Common myeloid progenitor, CD34-positive (primary cell): Measurements from ENCODE around the gene PRCD.
"Not testable (repeated sequence)": the region's sequence is repeated elsewhere in the genome, so short reads cannot be mapped to it uniquely, and the experiment has no call there.

Experiments used
- CTCF ChIA-PET: fragments of 350-600 bp; sonication (Branson Sonifier 250); formaldehyde crosslinking; loops from one replicate; lab custom pipeline; 2021; ENCODE audit warnings: antibody characterized with exemption; lab: Charles Lee
- POLR2A ChIA-PET: fragments of 350-600 bp; sonication (Branson Sonifier 250); formaldehyde crosslinking; loops from one replicate; lab custom pipeline; 2021; ENCODE audit warnings: antibody characterized with exemption; lab: Charles Lee
- DNase-seq, 3 donors: peaks; one replicate each; pipeline versions ENCODE4 v3.0.0 to v3.0.0-alpha.2; 2013
- H3K27ac ChIP-seq, 2 experiments: 1 replicate in 1 of 2; 2 replicates in 1 of 2; pipeline ENCODE4 v1.7.0; 2013; ENCODE audit warnings: inconsistent platforms in 2 of 2, low read length in 2 of 2, mild to moderate bottlenecking in 2 of 2, low read depth in 1 of 2, moderate library complexity in 1 of 2; ENCODE audit not compliant: severe bottlenecking in 2 of 2, insufficient read depth in 1 of 2, poor library complexity in 1 of 2
- H3K27me3 ChIP-seq, 5 experiments: replicated peaks in 2 of 5; 1 replicate in 3 of 5; 2 replicates in 2 of 5; pipeline versions ENCODE4 v1.6.1 to v1.7.0; 2013; ENCODE audit warnings: low read length in 4 of 5, mild to moderate bottlenecking in 2 of 5, moderate library complexity in 2 of 5, inconsistent platforms in 1 of 5; ENCODE audit not compliant: insufficient read depth in 5 of 5, control insufficient read depth in 4 of 5
- H3K36me3 ChIP-seq, 4 experiments: 1 replicate in 2 of 4; 2 replicates in 2 of 4; pipeline versions ENCODE4 v1.6.1 to v1.7.0; 2013; ENCODE audit warnings: low read length in 3 of 4, control low read depth in 1 of 4, mild to moderate bottlenecking in 1 of 4; ENCODE audit not compliant: control insufficient read depth in 4 of 4, insufficient read depth in 4 of 4
- H3K4me1 ChIP-seq, 4 experiments: 1 replicate in 3 of 4; 2 replicates in 1 of 4; pipeline versions ENCODE4 v1.6.1 to v1.7.1; 2013; ENCODE audit warnings: low read length in 3 of 4, mild to moderate bottlenecking in 3 of 4, control low read depth in 1 of 4, inconsistent platforms in 1 of 4, moderate library complexity in 1 of 4; ENCODE audit not compliant: control insufficient read depth in 4 of 4, insufficient read depth in 4 of 4; ENCODE audit errors: control extremely low read depth in 1 of 4
- H3K4me3 ChIP-seq, 7 experiments: 1 replicate in 4 of 7; 2 replicates in 3 of 7; pipeline versions ENCODE4 v1.5.1 to v1.7.0; 2013; ENCODE audit warnings: mild to moderate bottlenecking in 7 of 7, low read length in 6 of 7, moderate library complexity in 6 of 7, inconsistent platforms in 2 of 7, low read depth in 2 of 7, control low read depth in 1 of 7; ENCODE audit not compliant: insufficient read depth in 4 of 7, control insufficient read depth in 1 of 7; ENCODE audit errors: extremely low read depth in 1 of 7
- H3K9me3 ChIP-seq, 5 experiments: 1 replicate in 4 of 5; 2 replicates in 1 of 5; pipeline versions ENCODE4 v1.6.1 to v1.7.1; 2013; ENCODE audit warnings: low read length in 4 of 5, mild to moderate bottlenecking in 2 of 5, inconsistent platforms in 1 of 5, low read depth in 1 of 5, moderate library complexity in 1 of 5; ENCODE audit not compliant: control insufficient read depth in 4 of 5, insufficient read depth in 2 of 5; ENCODE audit errors: control extremely low read depth in 1 of 5
- whole genome bisulfite sequencing: methylation state at CpG from one replicate; pipeline ENCODE4 v1.1.5; 2013; ENCODE audit not compliant: insufficient coverage; 5-methylcytosine and 5-hydroxymethylcytosine counted together

The PRCD gene

DNA sequence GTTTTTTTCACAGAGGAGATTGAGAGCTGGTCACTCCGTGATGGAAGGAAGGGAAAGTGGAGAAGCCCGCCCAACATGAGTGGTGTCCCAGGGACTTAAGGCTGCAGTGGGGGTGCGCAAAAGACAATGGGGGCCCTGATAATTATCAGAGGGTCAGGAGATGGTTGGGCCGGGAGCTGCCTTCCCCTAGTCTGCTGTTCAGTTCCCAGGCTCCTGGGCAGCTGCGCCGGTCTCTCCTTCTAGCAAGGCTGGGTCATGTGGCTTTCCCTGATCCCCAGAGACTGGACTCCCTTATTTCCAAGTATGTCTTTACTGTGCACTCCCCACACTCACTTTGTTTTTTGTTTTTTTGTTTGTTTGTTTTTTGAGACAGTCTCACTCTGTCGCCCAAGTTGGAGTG is 18.6 kb upstream of the PRCD start:
- no peak overlapping the region for H3K4me3 ChIP-seq
- no peaks in the 10 kb centered on the region for H3K36me3 ChIP-seq
- H3K4me1 ChIP-seq = peaks cover 0 to 19% (median 16%) of the 10 kb centered on the region in 4 experiments
- no peaks in the 10 kb centered on the region for H3K27me3 ChIP-seq
- DNase-seq = no peak
- no peaks in the 10 kb centered on the region for H3K9me3 ChIP-seq
- WGBS = 96% methylated on average over 7 of the region's 7 CpGs
- CTCF ChIA-PET = interaction anchor here (0.9 to 7.9 kb wide), 10 partner anchors 9 to 102 kb away, joined by 3 to 92 read pairs (median 8); no protein-coding TSS in a partner anchor
- POLR2A ChIA-PET = no interaction called here
- H3K27ac ChIP-seq = no peak overlapping the region

DNA sequence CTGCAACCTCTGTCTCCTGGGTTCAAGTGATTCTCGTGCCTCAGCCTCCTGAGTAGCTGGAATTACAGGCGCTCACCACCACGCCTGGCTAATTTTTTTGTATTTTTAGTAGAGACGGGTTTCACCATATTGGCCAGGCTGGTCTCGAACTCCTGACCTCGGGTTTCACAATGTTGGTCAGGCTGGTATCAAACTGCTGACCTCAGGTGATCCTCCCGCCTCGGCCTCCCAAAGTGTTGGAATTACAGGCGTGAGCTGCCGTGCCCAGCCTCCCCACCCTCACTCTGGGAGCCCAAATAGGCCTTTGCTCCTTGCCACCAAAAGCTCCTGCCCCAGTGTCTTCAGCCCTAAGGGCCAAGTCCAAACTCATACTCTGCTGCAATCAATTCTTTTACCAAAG is 18.2 kb upstream of the PRCD start:
- DNase-seq, H3K27me3 ChIP-seq, H3K27ac ChIP-seq, H3K36me3 ChIP-seq, H3K9me3 ChIP-seq, H3K4me3 ChIP-seq, POLR2A ChIA-PET: not testable (repeated sequence)
- peaks cover 0 to 16% (median 12%) of the 10 kb centered on the region in 4 experiments for H3K4me1 ChIP-seq
- 96% methylated on average over 9 of the region's 10 CpGs for WGBS
- CTCF ChIA-PET = interaction anchor here (0.9 to 7.9 kb wide), 11 partner anchors 9 to 101 kb away, joined by 3 to 92 read pairs (median 10); partner anchors contain the start of gene AANAT

DNA sequence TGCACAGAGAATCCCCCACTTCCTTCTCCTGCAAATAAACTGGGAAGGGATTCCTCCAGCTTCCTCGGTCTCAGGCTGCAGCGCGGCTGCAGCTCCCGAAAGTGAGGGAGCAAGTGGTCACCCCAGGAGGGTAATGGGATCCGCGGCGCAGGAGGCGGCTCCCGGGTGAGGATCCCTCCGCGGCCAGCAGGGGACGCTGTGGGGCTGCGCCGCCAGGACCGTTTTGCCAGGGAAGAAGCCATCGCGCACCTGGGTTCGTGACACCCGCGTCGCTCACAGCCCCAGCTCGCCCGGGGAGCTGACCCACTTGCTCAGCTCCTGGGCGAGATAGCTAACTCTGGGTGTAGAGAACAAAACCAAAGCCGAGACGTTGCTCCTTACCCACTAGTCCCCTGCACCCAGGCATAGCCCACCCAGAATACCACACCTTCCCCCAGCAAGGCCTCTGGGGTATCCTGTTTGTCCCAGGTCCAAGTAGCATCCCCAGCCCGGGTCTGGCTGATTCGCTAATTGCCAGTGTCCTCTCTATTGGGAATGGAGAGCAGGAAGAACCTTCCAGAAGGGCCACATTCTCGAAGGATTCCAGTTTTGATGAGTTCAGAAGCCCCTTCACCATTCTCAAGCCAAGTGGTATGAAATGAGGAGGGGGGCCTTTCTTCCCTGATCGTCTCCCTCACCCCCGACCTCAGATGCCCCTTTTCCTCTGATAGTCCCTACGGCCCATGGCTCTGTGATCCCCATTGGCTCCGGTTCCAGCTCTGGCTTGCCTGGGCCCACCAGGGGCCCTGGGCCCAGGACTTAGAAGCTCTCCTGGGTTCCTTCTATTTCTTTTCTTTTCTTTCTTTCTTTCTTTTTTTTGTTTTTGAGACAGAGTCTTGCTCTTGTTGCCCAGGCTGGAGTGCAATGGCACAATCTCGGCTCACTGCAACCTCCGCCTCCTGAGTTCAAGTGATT is 16.5 kb upstream of the PRCD start:
- Histone ChIP-seq H3K9me3 (no peaks in the 10 kb centered on the region), H3K36me3 (no peaks in the 10 kb centered on the region), H3K4me1 (peaks cover 0 to 24% (median 22%) of the 10 kb centered on the region in 4 experiments), H3K27me3 (no peaks in the 10 kb centered on the region), H3K4me3 (peak overlapping the region in 2 of 7 experiments; percentile 19 to 34), H3K27ac (no peak overlapping the region)
- peak; percentile 62 to 72 (median 69) for DNase-seq
- CTCF ChIA-PET = interaction anchor here (0.6 to 7.9 kb wide), 24 partner anchors 10 to 190 kb away, joined by 3 to 92 read pairs (median 5); partner anchors contain the start of genes CYGB, PRCD and ST6GALNAC2
- POLR2A ChIA-PET = interaction anchor here (0.9 to 1.0 kb wide), 2 partner anchors 24 to 63 kb away, joined by 3 read pairs; partner anchors contain the start of gene ST6GALNAC2
- 7% methylated on average over 14 of the region's 35 CpGs for WGBS

DNA sequence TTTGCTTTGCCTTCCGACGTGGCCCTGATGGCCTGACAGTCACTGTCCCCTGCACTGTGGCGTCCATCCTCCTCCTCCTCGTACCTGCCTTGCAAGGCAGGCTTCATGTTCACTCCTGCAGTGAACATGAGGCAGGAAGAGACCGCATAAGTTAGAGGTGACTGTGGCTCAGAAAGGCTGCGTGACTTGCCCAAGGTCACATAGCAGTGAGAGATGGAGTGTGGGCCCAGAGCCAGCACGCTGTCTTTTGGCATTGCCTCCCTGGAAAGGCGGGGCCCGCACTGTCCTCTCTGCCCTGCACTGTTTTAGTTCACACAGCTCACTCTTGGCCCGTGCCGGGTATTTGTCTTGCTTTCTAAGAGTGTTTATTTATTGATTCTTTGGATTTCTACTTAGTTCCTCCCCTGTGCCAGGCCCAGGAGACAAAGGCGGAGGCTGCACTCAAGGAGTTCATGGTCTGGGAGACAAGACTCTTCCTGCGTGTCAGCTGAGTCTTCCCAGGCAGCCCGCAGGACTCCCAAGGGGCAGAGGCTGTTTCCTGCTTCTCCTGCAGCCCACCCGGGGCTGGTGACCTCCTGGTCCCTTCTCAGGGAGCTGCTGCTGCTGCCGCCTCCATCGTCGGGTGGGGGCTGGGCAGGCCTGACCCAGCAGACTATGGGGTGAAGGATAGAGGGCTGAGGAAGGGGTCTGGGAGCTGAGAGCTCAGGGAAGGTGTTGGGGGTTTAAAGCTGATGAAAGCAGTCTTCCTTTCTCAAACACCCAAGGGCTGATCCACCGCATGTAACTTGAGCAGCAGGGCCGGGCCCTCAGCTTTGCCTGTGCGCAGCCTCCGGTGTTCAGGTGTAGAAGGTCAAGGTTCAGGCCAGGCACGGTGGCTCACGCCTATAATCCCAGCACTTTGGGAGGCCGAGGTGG is 15.0 kb upstream of the PRCD start:
- Histone ChIP-seq H3K9me3 (no peaks in the 10 kb centered on the region), H3K4me1 (peaks cover 0 to 37% (median 34%) of the 10 kb centered on the region in 4 experiments), H3K27ac (no peak overlapping the region), H3K4me3 (no peak overlapping the region), H3K36me3 (no peaks in the 10 kb centered on the region), H3K27me3 (no peaks in the 10 kb centered on the region)
- 89% methylated on average over 21 of the region's 25 CpGs for WGBS
- POLR2A ChIA-PET = no interaction called here
- CTCF ChIA-PET = interaction anchor here (0.8 to 7.9 kb wide), 12 partner anchors 15 to 157 kb away, joined by 3 to 92 read pairs (median 4); partner anchors contain the start of genes PRCD and ST6GALNAC2
- no peak for DNase-seq

DNA sequence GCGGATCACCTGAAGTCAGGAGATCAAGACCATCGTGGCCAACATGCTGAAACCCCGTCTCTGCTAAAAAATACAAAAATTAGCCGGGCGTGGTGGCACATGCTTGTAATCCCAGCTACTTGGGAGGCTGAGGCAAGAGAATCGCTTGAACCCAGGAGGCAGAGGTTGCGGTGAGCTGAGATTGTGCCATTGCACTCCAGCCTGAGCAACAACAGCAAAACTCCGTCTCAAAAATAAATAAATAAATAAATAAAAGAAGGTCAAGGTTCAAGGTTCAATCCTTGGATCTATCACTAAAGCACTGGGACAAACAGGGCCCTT is 14.4 kb upstream of the PRCD start:
- CTCF ChIA-PET = interaction anchor here (0.8 to 7.9 kb wide), 10 partner anchors 15 to 156 kb away, joined by 3 to 92 read pairs (median 18); partner anchors contain the start of genes PRCD and ST6GALNAC2

DNA sequence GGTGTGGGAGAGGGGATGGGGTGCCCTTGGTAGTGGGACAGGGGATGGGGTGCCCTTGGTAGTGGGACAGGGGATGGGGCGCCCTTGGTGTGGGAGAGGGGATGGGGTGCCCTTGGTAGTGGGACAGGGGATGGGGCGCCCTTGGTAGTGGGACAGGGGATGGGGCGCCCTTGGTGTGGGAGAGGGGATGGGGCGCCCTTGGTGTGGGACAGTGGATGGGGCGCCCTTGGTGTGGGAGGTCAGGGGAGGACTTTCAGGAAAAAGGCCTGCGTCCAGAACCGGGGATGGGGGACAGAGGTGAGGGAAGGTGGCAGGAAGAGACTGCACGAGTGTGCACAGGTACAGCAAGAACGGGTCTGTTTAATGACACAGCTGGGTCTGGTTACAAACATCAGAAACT is 12.8 kb upstream of the PRCD start:
- H3K36me3 ChIP-seq, DNase-seq, H3K27me3 ChIP-seq, H3K9me3 ChIP-seq, H3K27ac ChIP-seq: not testable (repeated sequence)
- ChIA-PET CTCF (interaction anchor here (0.9 to 3.4 kb wide), 5 partner anchors 13 to 60 kb away, joined by 3 to 31 read pairs (median 8); partner anchors contain the start of gene PRCD), POLR2A (interaction anchor here (1.1 to 2.5 kb wide), 3 partner anchors 20 to 59 kb away, joined by 3 to 13 read pairs (median 6); partner anchors contain the start of gene ST6GALNAC2)
- 60% methylated on average over 4 of the region's 9 CpGs for WGBS
- H3K4me3 ChIP-seq = peak overlapping the region in 1 of 7 experiments; percentile 26
- peaks cover 3 to 46% (median 43%) of the 10 kb centered on the region in 4 experiments for H3K4me1 ChIP-seq

More for the DNA sequence above, 14.4 kb upstream of the PRCD start:
- H3K36me3 ChIP-seq, H3K4me3 ChIP-seq, H3K27ac ChIP-seq, H3K27me3 ChIP-seq, H3K9me3 ChIP-seq, DNase-seq, POLR2A ChIA-PET: not testable (repeated sequence)
- peaks cover 2 to 42% (median 39%) of the 10 kb centered on the region in 4 experiments for H3K4me1 ChIP-seq
- 92% methylated on average over 5 of the region's 8 CpGs for WGBS
